ENCODE results near the gene POFUT2.

The POFUT2 gene

DNA sequence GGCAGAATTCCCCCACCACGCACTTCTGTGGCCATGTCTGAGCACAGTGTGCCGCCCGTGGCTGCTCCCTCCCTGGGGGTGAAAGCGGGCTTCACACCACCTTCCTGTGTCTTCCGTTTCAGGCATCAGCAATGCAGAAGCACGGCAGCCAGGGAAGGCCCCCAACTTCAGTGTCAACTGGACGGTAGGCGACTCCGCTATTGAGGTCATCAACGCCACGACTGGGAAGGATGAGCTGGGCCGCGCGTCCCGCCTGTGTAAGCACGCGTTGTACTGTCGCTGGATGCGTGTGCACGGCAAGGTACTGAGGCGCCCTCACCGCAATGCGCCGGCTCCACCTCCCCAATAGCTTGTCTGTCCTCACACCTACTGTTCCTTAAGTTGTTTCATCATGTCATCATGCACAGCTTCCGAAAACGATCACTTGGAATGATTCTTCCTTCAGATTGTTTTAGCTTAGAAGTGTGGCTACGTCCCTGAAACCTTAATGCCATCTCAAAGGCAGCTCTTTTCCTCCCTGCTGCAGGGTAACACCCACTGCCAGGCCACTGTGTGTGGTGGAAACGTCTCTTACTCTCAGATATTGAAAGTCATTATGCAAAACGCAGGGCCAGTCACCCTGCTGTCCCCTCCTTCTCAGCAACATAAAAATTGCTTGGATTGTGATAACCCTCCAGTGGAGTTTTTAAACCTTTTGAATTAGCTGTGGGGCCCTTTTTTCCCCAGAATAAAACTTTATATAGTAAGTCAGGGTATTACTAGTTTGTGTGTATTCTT is 66.8 kb downstream of the POFUT2 start:
- TF ChIP-seq RAD21 (IDR thresholded peaks at IDR 0.05; ENCODE audit: low read depth): no peak
- TF ChIP-seq, protein P1, sequence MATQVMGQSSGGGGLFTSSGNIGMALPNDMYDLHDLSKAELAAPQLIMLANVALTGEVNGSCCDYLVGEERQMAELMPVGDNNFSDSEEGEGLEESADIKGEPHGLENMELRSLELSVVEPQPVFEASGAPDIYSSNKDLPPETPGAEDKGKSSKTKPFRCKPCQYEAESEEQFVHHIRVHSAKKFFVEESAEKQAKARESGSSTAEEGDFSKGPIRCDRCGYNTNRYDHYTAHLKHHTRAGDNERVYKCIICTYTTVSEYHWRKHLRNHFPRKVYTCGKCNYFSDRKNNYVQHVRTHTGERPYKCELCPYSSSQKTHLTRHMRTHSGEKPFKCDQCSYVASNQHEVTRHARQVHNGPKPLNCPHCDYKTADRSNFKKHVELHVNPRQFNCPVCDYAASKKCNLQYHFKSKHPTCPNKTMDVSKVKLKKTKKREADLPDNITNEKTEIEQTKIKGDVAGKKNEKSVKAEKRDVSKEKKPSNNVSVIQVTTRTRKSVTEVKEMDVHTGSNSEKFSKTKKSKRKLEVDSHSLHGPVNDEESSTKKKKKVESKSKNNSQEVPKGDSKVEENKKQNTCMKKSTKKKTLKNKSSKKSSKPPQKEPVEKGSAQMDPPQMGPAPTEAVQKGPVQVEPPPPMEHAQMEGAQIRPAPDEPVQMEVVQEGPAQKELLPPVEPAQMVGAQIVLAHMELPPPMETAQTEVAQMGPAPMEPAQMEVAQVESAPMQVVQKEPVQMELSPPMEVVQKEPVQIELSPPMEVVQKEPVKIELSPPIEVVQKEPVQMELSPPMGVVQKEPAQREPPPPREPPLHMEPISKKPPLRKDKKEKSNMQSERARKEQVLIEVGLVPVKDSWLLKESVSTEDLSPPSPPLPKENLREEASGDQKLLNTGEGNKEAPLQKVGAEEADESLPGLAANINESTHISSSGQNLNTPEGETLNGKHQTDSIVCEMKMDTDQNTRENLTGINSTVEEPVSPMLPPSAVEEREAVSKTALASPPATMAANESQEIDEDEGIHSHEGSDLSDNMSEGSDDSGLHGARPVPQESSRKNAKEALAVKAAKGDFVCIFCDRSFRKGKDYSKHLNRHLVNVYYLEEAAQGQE (IDR thresholded peaks at IDR 0.05; ENCODE audit: low read depth): no peak
- no peak for TF ChIP-seq EGR1 (IDR thresholded peaks at IDR 0.05)
- no peak for TF ChIP-seq CEBPB (IDR thresholded peaks at IDR 0.05)
- no peak for TF ChIP-seq YY1 (IDR thresholded peaks at IDR 0.05; ENCODE audit: low read depth)
- TF ChIP-seq, protein P2, sequence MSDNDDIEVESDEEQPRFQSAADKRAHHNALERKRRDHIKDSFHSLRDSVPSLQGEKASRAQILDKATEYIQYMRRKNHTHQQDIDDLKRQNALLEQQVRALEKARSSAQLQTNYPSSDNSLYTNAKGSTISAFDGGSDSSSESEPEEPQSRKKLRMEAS (IDR thresholded peaks at IDR 0.05): no peak
- TF ChIP-seq NFIC (IDR thresholded peaks at IDR 0.05): no peak
- TF ChIP-seq, protein P3, sequence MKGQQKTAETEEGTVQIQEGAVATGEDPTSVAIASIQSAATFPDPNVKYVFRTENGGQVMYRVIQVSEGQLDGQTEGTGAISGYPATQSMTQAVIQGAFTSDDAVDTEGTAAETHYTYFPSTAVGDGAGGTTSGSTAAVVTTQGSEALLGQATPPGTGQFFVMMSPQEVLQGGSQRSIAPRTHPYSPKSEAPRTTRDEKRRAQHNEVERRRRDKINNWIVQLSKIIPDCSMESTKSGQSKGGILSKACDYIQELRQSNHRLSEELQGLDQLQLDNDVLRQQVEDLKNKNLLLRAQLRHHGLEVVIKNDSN (IDR thresholded peaks at IDR 0.05): no peak
- TF ChIP-seq EP300 (IDR thresholded peaks at IDR 0.05; ENCODE audit: borderline replicate concordance): no peak
- TF ChIP-seq ZBTB7A (IDR thresholded peaks at IDR 0.05; ENCODE audit: low read depth): no peak
- no peak for TF ChIP-seq TAF1 (IDR thresholded peaks at IDR 0.05; ENCODE audit: low read depth)

DNA sequence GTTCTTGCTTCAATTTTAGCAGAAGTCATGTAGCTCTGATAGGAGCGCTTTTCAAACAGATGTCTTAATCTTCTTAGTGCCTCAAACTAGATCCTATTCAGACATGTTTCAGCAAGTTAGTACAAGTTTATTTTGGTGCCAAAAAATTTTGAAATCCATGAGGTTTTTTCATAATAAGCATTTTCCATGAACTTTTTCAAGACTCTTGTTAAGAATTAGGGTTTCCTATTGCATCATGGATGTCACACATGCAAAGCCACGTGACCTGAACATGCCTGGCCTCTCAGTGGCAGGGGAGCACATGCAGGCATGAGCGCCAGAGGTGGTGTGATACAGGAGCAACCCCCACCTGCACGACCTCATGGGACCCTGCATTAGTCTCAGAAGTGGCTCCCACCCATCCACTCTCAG is 67.6 kb downstream of the POFUT2 start:
- TF ChIP-seq TEAD4 (IDR thresholded peaks at IDR 0.05) (no peak), EGR1 (IDR thresholded peaks at IDR 0.05) (no peak)
- TF ChIP-seq, protein P2 (IDR thresholded peaks at IDR 0.05): no peak

DNA sequence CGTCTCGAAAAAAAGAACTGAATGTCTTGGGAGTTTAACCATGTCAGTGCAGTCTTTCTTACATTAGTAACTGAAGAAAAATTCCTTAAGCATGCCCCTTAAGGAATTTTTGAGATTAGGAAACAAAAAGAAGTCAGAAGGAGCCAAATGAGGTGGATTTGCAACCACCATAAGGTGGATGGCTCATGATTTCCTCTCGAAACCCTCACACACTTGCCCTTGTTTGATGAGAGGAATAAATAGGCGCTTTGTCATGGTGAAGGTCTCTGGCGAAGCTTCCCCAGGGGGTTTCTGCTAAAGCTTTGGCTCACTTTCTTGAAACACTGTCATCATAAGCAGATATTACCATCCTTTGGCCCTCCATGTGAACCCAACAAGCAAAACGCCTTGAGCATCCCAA is 68.2 kb downstream of the POFUT2 start:
- TF ChIP-seq CREB1 (IDR thresholded peaks at IDR 0.05; ENCODE audit: low read depth) (no peak), ZBTB7A (IDR thresholded peaks at IDR 0.05; ENCODE audit: low read depth) (no peak), NFIC (IDR thresholded peaks at IDR 0.05) (no peak), TAF1 (IDR thresholded peaks at IDR 0.05; ENCODE audit: low read depth) (no peak)
- TF ChIP-seq, protein P3 (IDR thresholded peaks at IDR 0.05): no peak

DNA sequence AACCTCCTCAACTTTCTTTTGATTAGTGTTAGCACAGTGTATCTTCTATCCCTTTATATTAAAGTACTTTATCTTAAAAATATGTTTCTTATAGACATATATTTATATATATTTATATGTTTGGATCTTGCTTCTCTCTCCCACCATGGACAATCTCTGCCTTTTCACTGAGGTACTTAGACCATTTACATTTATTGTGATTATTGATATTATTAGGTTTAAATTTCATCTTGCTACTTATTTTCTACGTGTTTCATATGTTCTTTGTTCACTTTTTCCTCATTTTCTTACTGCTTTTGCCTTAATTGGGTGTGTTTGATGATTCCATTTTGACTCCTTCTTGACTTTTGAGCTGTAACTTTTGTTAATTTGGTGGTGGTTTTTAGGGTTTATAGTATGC is 70.7 kb downstream of the POFUT2 start:
- TF ChIP-seq NFIC (IDR thresholded peaks at IDR 0.05) (no peak), TEAD4 (IDR thresholded peaks at IDR 0.05) (no peak), CREB1 (IDR thresholded peaks at IDR 0.05; ENCODE audit: low read depth) (no peak), EGR1 (IDR thresholded peaks at IDR 0.05) (no peak), TCF12 (IDR thresholded peaks at IDR 0.05; ENCODE audit: low read depth) (no peak), EP300 (IDR thresholded peaks at IDR 0.05; ENCODE audit: borderline replicate concordance) (no peak), FOXM1 (IDR thresholded peaks at IDR 0.05; ENCODE audit: borderline replicate concordance, low read depth) (no peak), ZBTB7A (IDR thresholded peaks at IDR 0.05; ENCODE audit: low read depth) (no peak)
- TF ChIP-seq, protein P2 (IDR thresholded peaks at IDR 0.05): no peak
- TF ChIP-seq, protein P3 (IDR thresholded peaks at IDR 0.05): no peak

DNA sequence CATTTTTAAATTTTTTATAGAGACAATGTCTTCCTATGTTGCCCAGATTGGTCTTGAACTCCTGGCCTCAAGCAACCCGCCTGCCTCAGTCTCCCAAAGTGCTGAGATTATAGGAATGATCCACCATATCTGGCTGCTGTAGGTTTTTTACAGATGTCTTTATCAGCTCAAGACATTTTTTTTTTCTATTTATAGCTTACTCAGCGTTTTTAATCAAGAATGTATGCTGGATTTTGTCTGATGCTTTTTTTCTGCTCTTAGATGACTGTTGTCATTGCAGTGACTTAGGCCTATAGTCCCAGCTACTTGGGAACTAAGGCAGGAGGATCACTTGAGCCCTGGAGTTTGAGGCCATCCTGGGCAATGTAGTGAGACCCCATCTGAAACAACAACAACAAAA is 72.5 kb downstream of the POFUT2 start:
- TF ChIP-seq ZBTB7A (IDR thresholded peaks at IDR 0.05; ENCODE audit: low read depth): no peak
- TF ChIP-seq TAF1 (IDR thresholded peaks at IDR 0.05; ENCODE audit: low read depth): no peak
- TF ChIP-seq, protein P1 (IDR thresholded peaks at IDR 0.05; ENCODE audit: low read depth): no peak
- TF ChIP-seq, protein P3 (IDR thresholded peaks at IDR 0.05): no peak
- no peak for TF ChIP-seq TCF12 (IDR thresholded peaks at IDR 0.05; ENCODE audit: low read depth)
- TF ChIP-seq, protein P2 (IDR thresholded peaks at IDR 0.05): no peak
- TF ChIP-seq TEAD4 (IDR thresholded peaks at IDR 0.05): no peak
- TF ChIP-seq FOXM1 (IDR thresholded peaks at IDR 0.05; ENCODE audit: borderline replicate concordance, low read depth): no peak
- no peak for TF ChIP-seq EP300 (IDR thresholded peaks at IDR 0.05; ENCODE audit: borderline replicate concordance)
- no peak for TF ChIP-seq RAD21 (IDR thresholded peaks at IDR 0.05; ENCODE audit: low read depth)
- no peak for TF ChIP-seq CEBPB (IDR thresholded peaks at IDR 0.05)
- no peak for TF ChIP-seq YY1 (IDR thresholded peaks at IDR 0.05; ENCODE audit: low read depth)
- no peak for TF ChIP-seq NFIC (IDR thresholded peaks at IDR 0.05)
- no peak for TF ChIP-seq EGR1 (IDR thresholded peaks at IDR 0.05)
- TF ChIP-seq CREB1 (IDR thresholded peaks at IDR 0.05; ENCODE audit: low read depth): no peak

Measured in Ishikawa (cell line).